HCT116 (cell line): ENCODE data around the gene TMEM132C. TPM values are rescaled to one million over a fixed set of nuclear protein-coding genes. Genes with fewer than 3 reads are reported as not detected.

Experiments
- ATAC-seq: fragments of 200-7000 bp; cut with Tn5 transposase; 2 replicates; pipeline ENCODE4 v1.9.1; 2020; ENCODE audit warnings: mild to moderate bottlenecking, moderate library complexity
- BruUV-seq: library from RNA; stranded (reverse); fragments of 400-500 nt; replicated peaks from 2 replicates; lab custom pipeline; 2021; lab: Mats Ljungman, UMichigan
- CTCF ChIA-PET: fragments of 300-600 bp; sonication (Branson Sonifier 250); formaldehyde crosslinking; loops from one replicate; lab custom pipeline; 2021; ENCODE audit warnings: antibody characterized with exemption; lab: Charles Lee
- POLR2A ChIA-PET: fragments of 300-600, 350-600 bp; sonication (Branson Sonifier 250); formaldehyde crosslinking; loops from one replicate; lab custom pipeline; 2021; ENCODE audit warnings: antibody characterized with exemption; lab: Charles Lee
- RAD21 ChIA-PET, 2 experiments: fragments of 300-600 bp; sonication (Branson Sonifier 250); formaldehyde crosslinking; loops; one replicate each; lab custom pipeline; 2023; ENCODE audit warnings: low total read pairs in 2 of 2; ENCODE audit not compliant: uncharacterized antibody in 2 of 2, unreplicated experiment in 2 of 2, low non-redundant PET in 1 of 2; lab: Charles Lee
- DNase-seq: peaks from one replicate; pipeline ENCODE4 v3.0.0-alpha.2; 2010; ENCODE audit warnings: low read depth, low spot score
- H2AFZ ChIP-seq: fragments of 200-600 bp; shearing (Covaris generic), sonication (generic); 2 replicates; pipeline ENCODE4 v1.6.1; 2017; ENCODE audit warnings: low read depth, mixed run types, mixed read lengths, antibody characterized with exemption, low read length; ENCODE audit not compliant: poor library complexity, severe bottlenecking
- H3K27ac ChIP-seq: 2 replicates; pipeline ENCODE4 v1.5.1; 2012; ENCODE audit warnings: low read depth, low read length
- H3K27me3 ChIP-seq: fragments of 200-600 bp; sonication (generic); 2 replicates; pipeline ENCODE4 v1.6.1; 2016; ENCODE audit warnings: mixed run types, low read length, mixed read lengths; ENCODE audit not compliant: insufficient read depth
- H3K36me3 ChIP-seq, 2 experiments: fragments of 200-500 bp in 1 of 2; fragments of 200-600 bp in 1 of 2; sonication (Bioruptor generic) in 1 of 2; sonication (generic) in 1 of 2; 2 replicates each; pipeline versions ENCODE4 v1.5.1 to v1.6.1; 2014 to 2016; ENCODE audit warnings: low read length in 2 of 2, inconsistent platforms in 1 of 2, mixed read lengths in 1 of 2, mixed run types in 1 of 2; ENCODE audit not compliant: insufficient read depth in 2 of 2, control insufficient read depth in 1 of 2
- H3K4me1 ChIP-seq, 2 experiments: fragments of 200-600 bp in 1 of 2; sonication (generic) in 1 of 2; 2 replicates each; pipeline versions ENCODE4 v1.5.1 to v1.6.1; 2012 to 2017; ENCODE audit warnings: low read length in 2 of 2, inconsistent platforms in 1 of 2, mild to moderate bottlenecking in 1 of 2, mixed read lengths in 1 of 2, mixed run types in 1 of 2, moderate library complexity in 1 of 2; ENCODE audit not compliant: insufficient read depth in 2 of 2, control insufficient read depth in 1 of 2
- H3K4me2 ChIP-seq: fragments of 200-600 bp; sonication (generic); 2 replicates; pipeline ENCODE4 v1.6.1; 2017; ENCODE audit warnings: mixed run types, low read length, mixed read lengths
- H3K4me3 ChIP-seq, 2 experiments: fragments of 200-600 bp in 1 of 2; sonication (generic) in 1 of 2; replicated peaks in 1 of 2; 2 replicates each; pipeline ENCODE4 v1.5.1; 2011 to 2016; ENCODE audit warnings: low read length in 2 of 2, control low read depth in 1 of 2, low read depth in 1 of 2, mild to moderate bottlenecking in 1 of 2, mixed read lengths in 1 of 2, mixed run types in 1 of 2
- H3K79me2 ChIP-seq: fragments of 200-600 bp; sonication (generic); 2 replicates; pipeline ENCODE4 v1.6.1; 2017; ENCODE audit warnings: mild to moderate bottlenecking, mixed run types, low read length, moderate library complexity, mixed read lengths; ENCODE audit not compliant: insufficient read depth
- H3K9ac ChIP-seq: fragments of 200-600 bp; sonication (generic); 2 replicates; pipeline ENCODE4 v1.6.1; 2016; ENCODE audit warnings: low read length, mixed read lengths
- H3K9me2 ChIP-seq: fragments of 200-600 bp; sonication (generic), shearing (Covaris generic); 2 replicates; pipeline ENCODE4 v1.6.1; 2017; ENCODE audit warnings: mixed run types, mild to moderate bottlenecking, moderate library complexity; ENCODE audit not compliant: insufficient read depth
- H3K9me3 ChIP-seq, 2 experiments: fragments of 200-500 bp in 1 of 2; fragments of 200-600 bp in 1 of 2; sonication (Bioruptor generic) in 1 of 2; sonication (generic) in 1 of 2; 2 replicates each; pipeline ENCODE4 v1.6.1; 2014 to 2017; ENCODE audit warnings: low read length in 2 of 2, mixed read lengths in 2 of 2, inconsistent platforms in 1 of 2, low read depth in 1 of 2, mild to moderate bottlenecking in 1 of 2, mixed run types in 1 of 2, moderate library complexity in 1 of 2; ENCODE audit not compliant: control insufficient read depth in 1 of 2, insufficient read depth in 1 of 2
- H4K20me1 ChIP-seq: fragments of 200-600 bp; sonication (generic), shearing (Covaris generic); 2 replicates; pipeline ENCODE4 v1.6.1; 2017; ENCODE audit warnings: mixed run types, mild to moderate bottlenecking, moderate library complexity; ENCODE audit not compliant: insufficient read depth
- ATF3 ChIP-seq: IDR thresholded peaks from 2 replicates; pipeline ENCODE4 v1.6.1; 2012
- CBX3 ChIP-seq: IDR thresholded peaks from 2 replicates; pipeline ENCODE4 v1.6.1; 2012; ENCODE audit warnings: low read depth
- CEBPB ChIP-seq: IDR thresholded peaks from 2 replicates; pipeline ENCODE4 v1.6.1; 2012; ENCODE audit warnings: low read depth
- CTCF ChIP-seq, 3 experiments: fragments of 200-600 bp in 1 of 3; sonication (generic) in 1 of 3; IDR thresholded peaks in 2 of 3; conservative IDR thresholded peaks in 1 of 3; 2 replicates each; pipeline ENCODE4 v1.5.1; 2012 to 2017; ENCODE audit warnings: low read depth in 2 of 3, low read length in 2 of 3, antibody characterized with exemption in 1 of 3, borderline replicate concordance in 1 of 3, control low read depth in 1 of 3, mild to moderate bottlenecking in 1 of 3, mixed read lengths in 1 of 3, mixed run types in 1 of 3, moderate library complexity in 1 of 3; ENCODE audit not compliant: insufficient read depth in 1 of 3
- EGR1 ChIP-seq: IDR thresholded peaks from 2 replicates; pipeline ENCODE4 v1.6.1; 2012; ENCODE audit warnings: low read depth
- ELF1 ChIP-seq: IDR thresholded peaks from 2 replicates; pipeline ENCODE4 v1.6.1; 2012; ENCODE audit warnings: low read depth, borderline replicate concordance
- EZH2 ChIP-seq: fragments of 200-600 bp; sonication (generic); IDR thresholded peaks from 2 replicates; pipeline ENCODE4 v1.6.1; 2017; ENCODE audit warnings: antibody characterized with exemption, mixed run types
- EZH2phosphoT487 ChIP-seq: fragments of 200-600 bp; IDR thresholded peaks from 2 replicates; pipeline ENCODE4 v1.6.1; 2018; ENCODE audit warnings: antibody characterized with exemption, borderline replicate concordance
- JUND ChIP-seq: IDR thresholded peaks from 2 replicates; pipeline ENCODE4 v1.6.1; 2012
- POLR2A ChIP-seq: IDR thresholded peaks from 2 replicates; pipeline ENCODE4 v1.7.0; 2011; ENCODE audit warnings: borderline replicate concordance; ENCODE audit not compliant: insufficient read depth, insufficient read length; ENCODE audit errors: extremely low read depth
- POLR2AphosphoS5 ChIP-seq: IDR thresholded peaks from 2 replicates; pipeline ENCODE4 v1.6.1; 2011; ENCODE audit warnings: mild to moderate bottlenecking, low read depth, low read length, moderate library complexity
- REST ChIP-seq: IDR thresholded peaks from 2 replicates; pipeline ENCODE4 v1.6.1; 2012; ENCODE audit warnings: low read depth
- SIN3A ChIP-seq: IDR thresholded peaks from 2 replicates; pipeline ENCODE4 v1.6.1; 2012; ENCODE audit warnings: low read depth
- SP1 ChIP-seq: IDR thresholded peaks from 2 replicates; pipeline ENCODE4 v1.6.1; 2012; ENCODE audit warnings: low read depth
- SRF ChIP-seq: IDR thresholded peaks from 2 replicates; pipeline ENCODE4 v1.6.1; 2012; ENCODE audit warnings: low read depth
- YY1 ChIP-seq: IDR thresholded peaks from 2 replicates; pipeline ENCODE4 v1.6.1; 2011; ENCODE audit warnings: low read length, low read depth, moderate library complexity, mild to moderate bottlenecking; ENCODE audit not compliant: insufficient replicate concordance; ENCODE audit errors: extremely low read depth
- ZFX ChIP-seq: fragments of 450-650 bp; IDR thresholded peaks from 2 replicates; pipeline ENCODE4 v1.6.1; 2017
- ZNF274 ChIP-seq: fragments of 200-500 bp; sonication (Bioruptor generic); IDR thresholded peaks from 2 replicates; pipeline ENCODE4 v1.6.1; 2014; ENCODE audit warnings: mild to moderate bottlenecking, low read depth, low read length, inconsistent platforms
- intact Hi-C: fragments of 100-400 bp; cut with micrococcal nuclease; formaldehyde crosslinking; loops from 2 replicates; pipeline ENCODE4 v1.10.0; 2022
- total RNA-seq: library from RNA; stranded (reverse); gene quantifications from one replicate; pipeline ENCODE4 v1.2.1, GENCODE V29; 2021; ENCODE audit not compliant: unreplicated experiment

The TMEM132C gene
- total RNA-seq, 1 experiment from 2014 or later, result not detected

- no peaks in the 10 kb centered on the region for H3K4me1 ChIP-seq
- no peak for TF ChIP-seq JUND
- TF ChIP-seq EZH2phosphoT487, result no peak
- no peak for TF ChIP-seq CEBPB
- no peak for TF ChIP-seq CTCF (IDR thresholded peaks at IDR 0.05 in 2 of 3, conservative IDR thresholded peaks at IDR 0.05 in 1 of 3; ENCODE audit: borderline replicate concordance in 1 of 3, insufficient read depth in 1 of 3, low read depth in 2 of 3, low read length in 2 of 3)
- TF ChIP-seq EGR1, result no peak
- TF ChIP-seq ZNF274, result no peak
- no peak for TF ChIP-seq CBX3
- TF ChIP-seq YY1, result no peak
- no peak for TF ChIP-seq REST
- TF ChIP-seq POLR2AphosphoS5, result no peak
- no peak for TF ChIP-seq SIN3A
- TF ChIP-seq POLR2A, result no peak
- TF ChIP-seq ATF3, result no peak
- TF ChIP-seq ZFX, result no peak
- no peak for TF ChIP-seq SRF
- TF ChIP-seq SP1, result no peak
- no peak for TF ChIP-seq ELF1
- no peak for TF ChIP-seq EZH2
- TF ChIP-seq, all 23 proteins: peak for 0
- Histone ChIP-seq H2AFZ (no peak overlapping the region), H3K9ac (no peak overlapping the region), H3K4me2 (no peak overlapping the region), H3K27ac (no peak overlapping the region), H3K9me2 (no peaks in the 10 kb centered on the region), H3K4me3 (no peak overlapping the region), H3K79me2 (no peaks in the 10 kb centered on the region), H3K27me3 (no peaks in the 10 kb centered on the region), H3K9me3 (peaks cover 7 to 29% of the 10 kb centered on the region in 2 experiments; a peak in 2 of 4 replicates), H3K36me3 (no peaks in the 10 kb centered on the region), H4K20me1 (no peaks in the 10 kb centered on the region)
- no peak for DNase-seq
- CTCF ChIA-PET, result no interaction called here
- RAD21 ChIA-PET, result no interaction called here
- POLR2A ChIA-PET, result no interaction called here
- ATAC-seq, result no peak
- intact Hi-C loops, result no loop called here
- no TSS peak for BruUV-seq
Observed at GRCh38 chr12:128564956-128565355, 298.0 kb downstream of the TMEM132C start.
